T-cell (primary cell): ENCODE data around the gene MATN1. TPM values are rescaled to one million over a fixed set of nuclear protein-coding genes. Genes with fewer than 3 reads are reported as not detected.

Experiments used
- ATAC-seq, 4 experiments: fragments of 200-7000 bp in 3 of 4; fragments of 150-1000 bp in 1 of 4; cut with Tn5 transposase; replicated peaks in 1 of 4; 1 replicate in 3 of 4; 2 replicates in 1 of 4; pipeline ENCODE4 v1.10.0; 2021; ENCODE audit warnings: moderate library complexity in 3 of 4, mild to moderate bottlenecking in 2 of 4, moderate number of reproducible peaks in 1 of 4
- CTCF ChIA-PET, 2 donors: fragments of 300-600 bp; sonication (Branson Sonifier 250); formaldehyde crosslinking; loops; one replicate each; lab custom pipeline; 2022; ENCODE audit warnings: antibody characterized with exemption in 2 of 2; lab: Charles Lee
- POLR2A ChIA-PET, 2 donors: fragments of 300-600 bp; sonication (Branson Sonifier 250); formaldehyde crosslinking; loops; one replicate each; lab custom pipeline; 2022; ENCODE audit warnings: antibody characterized with exemption in 2 of 2; lab: Charles Lee
- DNase-seq, 35 experiments: peaks; one replicate each; pipeline versions ENCODE4 v3.0.0 to v3.0.0-alpha.2; 2013 to 2023
- H3K27ac ChIP-seq: one replicate; pipeline ENCODE4 v1.5.1; 2013; ENCODE audit warnings: low read length
- H3K27me3 ChIP-seq, 2 experiments: replicated peaks in 1 of 2; 1 replicate in 1 of 2; 2 replicates in 1 of 2; pipeline versions ENCODE4 v1.6.1 to v1.7.0; 2013; ENCODE audit warnings: low read length in 1 of 2, mixed read lengths in 1 of 2; ENCODE audit not compliant: control insufficient read depth in 2 of 2, insufficient read depth in 2 of 2; ENCODE audit errors: extremely low read depth in 1 of 2
- H3K36me3 ChIP-seq, 2 donors: 1 replicate in 1 of 2; 2 replicates in 1 of 2; pipeline versions ENCODE4 v1.6.1 to v1.7.0; 2013; ENCODE audit warnings: low read length in 1 of 2; ENCODE audit not compliant: control insufficient read depth in 2 of 2, insufficient read depth in 1 of 2; ENCODE audit errors: extremely low read depth in 1 of 2
- H3K4me1 ChIP-seq, 2 experiments: 1 replicate in 1 of 2; 2 replicates in 1 of 2; pipeline versions ENCODE4 v1.6.1 to v1.7.0; 2013; ENCODE audit warnings: low read length in 2 of 2, mixed read lengths in 1 of 2; ENCODE audit not compliant: insufficient read depth in 2 of 2, control insufficient read depth in 1 of 2; ENCODE audit errors: extremely low read depth in 1 of 2
- H3K4me3 ChIP-seq, 2 donors: 1 replicate in 1 of 2; 2 replicates in 1 of 2; pipeline versions ENCODE4 v1.5.1 to v1.7.0; 2013; ENCODE audit warnings: mild to moderate bottlenecking in 2 of 2, low read length in 1 of 2, moderate library complexity in 1 of 2; ENCODE audit not compliant: control insufficient read depth in 1 of 2; ENCODE audit errors: extremely low read depth in 1 of 2
- H3K9me3 ChIP-seq: 2 replicates; pipeline ENCODE4 v1.7.0; 2013
- H3K27ac Mint-ChIP-seq, 2 donors: one replicate each; pipeline ENCODE4 v1.8.0; 2020 to 2021; ENCODE audit warnings: mild to moderate bottlenecking in 2 of 2, mixed read lengths in 2 of 2
- H3K27me3 Mint-ChIP-seq, 2 donors: one replicate each; pipeline ENCODE4 v1.8.0; 2021 to 2022; ENCODE audit warnings: mixed read lengths in 2 of 2
- H3K36me3 Mint-ChIP-seq: one replicate; pipeline ENCODE4 v1.8.0; 2021; ENCODE audit warnings: mixed read lengths
- H3K4me1 Mint-ChIP-seq, 3 donors: one replicate each; pipeline ENCODE4 v1.8.0; 2020 to 2022; ENCODE audit warnings: mixed read lengths in 3 of 3, mild to moderate bottlenecking in 1 of 3
- H3K4me3 Mint-ChIP-seq, 3 donors: one replicate each; pipeline ENCODE4 v1.8.0; 2020 to 2022; ENCODE audit warnings: mild to moderate bottlenecking in 3 of 3, mixed read lengths in 3 of 3, moderate library complexity in 3 of 3
- H3K9me3 Mint-ChIP-seq, 3 donors: one replicate each; pipeline ENCODE4 v1.8.0; 2020 to 2022; ENCODE audit warnings: mixed read lengths in 3 of 3
- WGBS: methylation state at CpG from one replicate; pipeline ENCODE4 v1.1.5; 2013; ENCODE audit warnings: missing lambda C conversion rate; ENCODE audit not compliant: insufficient coverage; 5-methylcytosine and 5-hydroxymethylcytosine counted together
- total RNA-seq, 35 experiments: library from RNA in 6 of 35; stranded (reverse) in 6 of 35; fragments of 120-200 nt in 1 of 35; gene quantifications; one replicate each; pipeline versions ENCODE4 v1.2.1 to v1.2.4 and lab custom pipeline; 2013 to 2026

Gene MATN1
- total RNA-seq, 5 donors from 2014 or later (not counting 1 experiment from before 2014, with no cell fraction given): 0.20 to 5.5 (median 0.60) TPM

DNA sequence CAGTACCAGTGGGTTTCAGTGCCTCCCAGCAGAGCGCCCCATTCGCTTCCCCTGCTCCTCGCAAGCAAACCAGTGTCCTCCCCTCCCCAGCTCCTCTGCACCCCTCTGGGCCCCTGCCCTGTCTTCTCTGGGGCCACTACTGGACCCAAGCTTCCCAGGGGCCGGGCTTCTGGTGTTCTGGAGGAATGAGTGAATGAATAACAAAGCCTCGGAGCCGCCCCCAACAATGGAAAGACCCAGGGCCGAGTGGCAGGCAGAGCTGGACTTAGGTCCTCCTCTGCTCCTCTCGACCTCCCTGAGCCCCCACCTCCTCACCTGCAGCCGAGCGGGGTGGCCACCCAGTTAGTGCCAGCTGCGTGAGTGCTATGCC is 37.6 kb downstream of the MATN1 start:
- peaks cover 9 to 15% (median 11%) of the 10 kb centered on the region in 3 donors for H3K4me1 Mint-ChIP-seq
- POLR2A ChIA-PET: no interaction called here
- Histone ChIP-seq H3K27me3 (peaks cover 8 to 61% of the 10 kb centered on the region in 2 experiments), H3K9me3 (no peaks in the 10 kb centered on the region), H3K27ac (no peak overlapping the region), H3K4me1 (peaks cover 0 to 17% of the 10 kb centered on the region in 2 experiments), H3K36me3 (no peaks in the 10 kb centered on the region), H3K4me3 (peak overlapping the region in 1 of 2 donors; percentile 21)
- ATAC-seq (no peak), DNase-seq (no peak)
- peaks cover 22 to 50% of the 10 kb centered on the region in 2 donors for H3K27me3 Mint-ChIP-seq
- no peaks in the 10 kb centered on the region for H3K36me3 Mint-ChIP-seq
- peak overlapping the region in 1 of 3 donors; percentile 74 for H3K4me3 Mint-ChIP-seq
- H3K27ac Mint-ChIP-seq: no peak overlapping the region
- 16% methylated on average over 3 of the region's 11 CpGs for WGBS
- CTCF ChIA-PET: no interaction called here
- no peaks in the 10 kb centered on the region for H3K9me3 Mint-ChIP-seq

DNA sequence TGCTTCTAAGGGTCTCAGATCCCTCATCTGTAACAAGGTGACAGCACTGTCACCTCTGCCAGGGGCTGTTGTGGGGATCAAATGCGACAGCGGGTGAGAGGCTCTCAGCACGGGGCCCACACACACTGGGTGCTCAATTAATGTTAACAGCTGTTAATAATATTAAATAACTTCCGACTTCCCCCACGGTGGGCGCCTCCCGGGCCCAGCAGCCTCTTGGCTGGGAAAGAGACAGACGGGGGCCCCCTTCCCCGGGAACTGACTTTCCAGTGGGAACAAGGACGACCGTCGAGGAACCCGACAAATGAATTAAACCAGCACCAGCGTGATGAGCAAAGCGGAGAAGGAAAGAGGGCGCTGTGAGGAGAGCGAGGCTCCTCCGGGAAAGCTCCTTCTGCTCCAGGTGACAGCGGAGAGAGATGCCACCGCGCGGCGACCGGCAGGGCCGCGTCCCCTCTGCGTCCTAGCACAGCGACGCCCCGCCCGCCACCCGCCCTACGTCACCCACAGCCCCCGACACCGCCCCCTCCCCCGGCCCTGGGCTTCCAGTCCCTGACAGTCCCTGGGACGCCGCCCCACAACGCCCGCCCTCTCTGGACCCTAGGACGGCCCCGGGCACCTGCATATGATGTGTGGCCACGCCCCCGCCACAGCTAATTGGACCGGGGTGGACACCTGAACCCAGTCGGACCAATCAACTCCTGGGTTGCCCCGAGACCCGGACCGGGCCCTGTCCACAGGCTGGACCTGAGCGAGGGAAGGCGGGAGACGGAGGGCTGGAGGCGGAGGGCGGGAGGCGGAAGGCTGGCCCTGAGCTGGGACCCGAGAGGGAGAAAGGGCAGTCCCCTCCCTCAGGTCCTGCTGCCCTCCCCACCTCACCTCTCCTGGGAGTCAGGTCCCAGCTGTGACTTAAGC is 38.2 kb downstream of the MATN1 start:
- ATAC-seq (peak; percentile 60 to 92 (median 70)), DNase-seq (peak in 26 of 35 experiments; percentile 5 to 55 (median 22))
- WGBS: 12% methylated on average over 43 of the region's 56 CpGs
- peaks cover 22 to 53% of the 10 kb centered on the region in 2 donors for H3K27me3 Mint-ChIP-seq
- no peak overlapping the region for H3K27ac Mint-ChIP-seq
- POLR2A ChIA-PET: interaction anchor here in 1 of 2 donors (0.6 kb wide), 1 partner anchor 272 kb away, joined by 3 read pairs; no protein-coding TSS in a partner anchor
- peaks cover 0 to 17% of the 10 kb centered on the region in 2 experiments for H3K4me1 ChIP-seq
- CTCF ChIA-PET: no interaction called here
- H3K4me1 Mint-ChIP-seq: peaks cover 9 to 15% (median 11%) of the 10 kb centered on the region in 3 donors
- peak overlapping the region; percentile 47 to 74 (median 60) for H3K4me3 Mint-ChIP-seq
- peaks cover 8 to 61% of the 10 kb centered on the region in 2 experiments for H3K27me3 ChIP-seq
- no peaks in the 10 kb centered on the region for H3K36me3 ChIP-seq
- H3K4me3 ChIP-seq: peak overlapping the region; percentile 17 to 21
- no peaks in the 10 kb centered on the region for H3K36me3 Mint-ChIP-seq
- H3K27ac ChIP-seq: no peak overlapping the region
- no peaks in the 10 kb centered on the region for H3K9me3 ChIP-seq
- no peaks in the 10 kb centered on the region for H3K9me3 Mint-ChIP-seq

DNA sequence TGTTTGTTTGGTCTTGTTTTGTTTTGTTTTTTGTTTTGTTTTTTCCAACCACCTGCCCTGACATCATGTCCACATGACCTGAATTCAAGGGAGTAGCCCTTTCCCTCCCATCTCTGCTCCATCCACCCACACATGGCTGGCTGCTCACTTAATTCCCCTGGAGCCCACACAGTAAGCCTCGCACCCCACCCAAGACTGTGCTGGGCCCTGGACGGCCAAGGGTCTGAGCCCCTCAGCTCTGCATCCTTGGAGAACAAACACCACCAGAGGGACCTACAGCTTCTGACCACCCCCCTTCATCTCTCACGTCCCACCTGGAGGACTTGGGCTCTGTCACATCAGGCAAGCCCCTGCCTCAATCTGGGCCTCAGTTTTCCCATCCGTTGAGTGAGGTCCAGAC is 39.1 kb downstream of the MATN1 start:
- H3K27me3 ChIP-seq: peaks cover 8 to 64% of the 10 kb centered on the region in 2 experiments
- peaks cover 9 to 15% (median 11%) of the 10 kb centered on the region in 3 donors for H3K4me1 Mint-ChIP-seq
- ATAC-seq (no peak), DNase-seq (no peak)
- H3K4me3 ChIP-seq: no peak overlapping the region
- H3K27me3 Mint-ChIP-seq: peaks cover 22 to 53% of the 10 kb centered on the region in 2 donors
- no peaks in the 10 kb centered on the region for H3K36me3 ChIP-seq
- H3K4me3 Mint-ChIP-seq: peak overlapping the region in 1 of 3 donors; percentile 74
- no peaks in the 10 kb centered on the region for H3K9me3 ChIP-seq
- CTCF ChIA-PET: no interaction called here
- H3K9me3 Mint-ChIP-seq: no peaks in the 10 kb centered on the region
- H3K27ac Mint-ChIP-seq: no peak overlapping the region
- H3K27ac ChIP-seq: no peak overlapping the region
- H3K4me1 ChIP-seq: peaks cover 0 to 17% of the 10 kb centered on the region in 2 experiments
- POLR2A ChIA-PET: no interaction called here
- 77% methylated on average over 4 of the region's 4 CpGs for WGBS
- no peaks in the 10 kb centered on the region for H3K36me3 Mint-ChIP-seq

DNA sequence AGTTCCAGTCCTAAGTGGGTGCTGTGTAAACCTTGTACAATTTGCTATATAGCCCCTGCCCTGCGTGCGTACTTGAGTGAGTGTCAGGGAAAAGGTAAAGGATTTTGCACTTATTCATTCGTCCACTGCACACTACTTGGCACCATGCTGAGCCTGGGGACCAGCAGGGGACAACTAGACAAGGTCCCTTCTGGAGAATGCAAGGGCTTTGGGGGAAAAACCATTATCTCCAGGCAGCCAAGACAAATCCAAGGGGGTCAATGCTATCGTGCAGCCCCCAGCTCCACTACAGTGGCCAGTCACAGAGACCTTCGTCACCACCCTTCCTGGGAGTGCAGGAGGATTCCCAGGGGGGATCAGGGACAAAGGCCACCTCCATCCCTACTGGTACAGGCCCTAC is 39.7 kb downstream of the MATN1 start:
- peaks cover 0 to 17% of the 10 kb centered on the region in 2 experiments for H3K4me1 ChIP-seq
- H3K4me3 ChIP-seq: no peak overlapping the region
- Mint-ChIP-seq H3K27me3 (peaks cover 23 to 55% of the 10 kb centered on the region in 2 donors), H3K9me3 (no peaks in the 10 kb centered on the region), H3K27ac (no peak overlapping the region), H3K4me3 (no peak overlapping the region), H3K36me3 (no peaks in the 10 kb centered on the region), H3K4me1 (peaks cover 9 to 15% (median 11%) of the 10 kb centered on the region in 3 donors)
- 75% methylated on average over 1 of the region's 5 CpGs for WGBS
- H3K9me3 ChIP-seq: no peaks in the 10 kb centered on the region
- H3K36me3 ChIP-seq: no peaks in the 10 kb centered on the region
- ATAC-seq: no peak
- peaks cover 8 to 66% of the 10 kb centered on the region in 2 experiments for H3K27me3 ChIP-seq
- POLR2A ChIA-PET: no interaction called here
- CTCF ChIA-PET: no interaction called here
- no peak overlapping the region for H3K27ac ChIP-seq
- no peak for DNase-seq

DNA sequence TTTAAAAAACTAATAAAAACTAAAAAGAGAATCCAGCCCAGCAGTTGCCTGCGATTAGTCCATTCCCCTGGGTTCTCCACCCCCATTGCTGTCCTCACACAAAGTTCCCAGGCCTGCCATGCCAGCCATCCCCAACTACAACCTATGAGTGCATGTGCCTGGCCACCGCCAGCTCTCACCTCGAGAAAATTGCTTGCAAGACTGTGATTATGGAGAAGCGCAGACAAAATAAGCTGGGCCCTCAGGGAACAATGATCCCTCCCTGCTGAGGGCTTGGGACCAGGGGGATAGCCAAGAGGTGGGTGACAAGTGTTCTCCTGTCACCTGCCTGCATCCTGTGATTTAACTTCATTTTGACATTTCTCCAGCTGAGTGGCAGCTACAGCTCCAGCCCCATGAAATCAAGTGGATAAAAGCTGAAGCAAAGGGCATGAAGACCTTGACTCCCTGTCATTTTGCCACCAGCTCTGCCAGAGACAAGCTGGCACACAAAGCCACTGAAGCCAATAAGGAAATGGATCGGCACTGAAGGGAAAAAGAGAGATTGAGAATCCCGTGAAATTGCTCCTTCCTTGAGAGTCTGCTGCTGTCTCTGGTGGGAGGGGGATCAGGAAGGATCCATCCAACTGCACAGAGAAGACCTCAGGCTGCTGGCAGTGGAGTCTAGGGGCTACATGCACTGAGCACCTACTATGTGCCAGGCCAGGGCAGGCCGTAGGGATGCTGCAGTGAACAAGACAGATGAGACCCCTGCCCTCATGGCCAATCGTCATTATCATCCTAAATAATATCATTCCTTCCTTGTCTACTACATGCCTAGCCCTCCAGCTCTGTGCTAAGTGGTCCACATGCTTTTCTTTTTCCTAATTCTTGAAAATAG is 40.7 kb downstream of the MATN1 start:
- ChIA-PET POLR2A (no interaction called here), CTCF (interaction anchor here in 1 of 2 donors (0.6 kb wide), 1 partner anchor 347 kb away, joined by 3 read pairs; no protein-coding TSS in a partner anchor)
- Histone ChIP-seq H3K36me3 (no peaks in the 10 kb centered on the region), H3K27me3 (peaks cover 8 to 72% of the 10 kb centered on the region in 2 experiments), H3K4me3 (no peak overlapping the region), H3K4me1 (peaks cover 0 to 17% of the 10 kb centered on the region in 2 experiments), H3K9me3 (no peaks in the 10 kb centered on the region), H3K27ac (no peak overlapping the region)
- no peak for DNase-seq
- ATAC-seq: no peak
- Mint-ChIP-seq H3K27ac (no peak overlapping the region), H3K36me3 (no peaks in the 10 kb centered on the region), H3K9me3 (no peaks in the 10 kb centered on the region), H3K4me3 (no peak overlapping the region), H3K27me3 (peaks cover 26 to 63% of the 10 kb centered on the region in 2 donors), H3K4me1 (peaks cover 9 to 15% (median 11%) of the 10 kb centered on the region in 3 donors)
- 58% methylated on average over 5 of the region's 8 CpGs for WGBS

DNA sequence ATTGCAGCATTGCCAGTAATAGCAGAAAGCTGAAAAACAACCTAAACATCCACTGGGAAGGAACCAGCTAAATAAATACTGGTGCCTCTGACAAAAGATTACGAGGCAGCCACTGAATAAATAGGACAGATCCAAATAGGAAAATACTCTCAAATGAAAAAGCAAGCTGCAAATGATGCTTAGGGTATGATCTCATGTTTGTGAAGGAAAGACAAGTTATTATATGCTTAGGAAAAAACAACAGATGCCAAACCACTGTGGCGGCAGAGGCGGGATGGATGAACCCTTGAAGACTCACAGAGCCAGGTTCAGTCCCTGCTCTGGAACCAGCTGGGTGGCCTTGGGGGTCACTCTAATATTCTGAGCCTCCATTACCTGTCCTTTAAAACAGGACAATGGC is 41.6 kb downstream of the MATN1 start:
- no peak overlapping the region for H3K4me3 ChIP-seq
- Mint-ChIP-seq H3K27ac (no peak overlapping the region), H3K36me3 (no peaks in the 10 kb centered on the region), H3K9me3 (no peaks in the 10 kb centered on the region), H3K27me3 (peaks cover 30 to 60% of the 10 kb centered on the region in 2 donors), H3K4me3 (no peak overlapping the region), H3K4me1 (peaks cover 9 to 15% (median 11%) of the 10 kb centered on the region in 3 donors)
- DNase-seq (no peak), ATAC-seq (no peak)
- H3K36me3 ChIP-seq: no peaks in the 10 kb centered on the region
- WGBS: 100% methylated on average over 2 of the region's 3 CpGs
- H3K27ac ChIP-seq: no peak overlapping the region
- H3K27me3 ChIP-seq: peaks cover 8 to 69% of the 10 kb centered on the region in 2 experiments
- no peaks in the 10 kb centered on the region for H3K9me3 ChIP-seq
- H3K4me1 ChIP-seq: peaks cover 0 to 17% of the 10 kb centered on the region in 2 experiments
- POLR2A ChIA-PET: interaction anchor here in 1 of 2 donors (0.5 kb wide), 1 partner anchor 1529 kb away, joined by 3 read pairs; no protein-coding TSS in a partner anchor
- CTCF ChIA-PET: interaction anchor here in 1 of 2 donors (0.6 kb wide), 1 partner anchor 292 kb away, joined by 3 read pairs; no protein-coding TSS in a partner anchor
